HepG2 (cell line): Measurements from ENCODE around the gene LRBA. TPM values are rescaled to one million over a fixed set of nuclear protein-coding genes. Genes with fewer than 3 reads are reported as not detected.

Source experiments
- ATAC-seq: fragments of 200-7000 bp; cut with Tn5 transposase; 3 replicates; pipeline ENCODE4 v1.9.1; 2020; ENCODE audit warnings: mild to moderate bottlenecking, moderate library complexity
- BruUV-seq: library from RNA; stranded (reverse); fragments of 400-500 nt; replicated peaks from 2 replicates; lab custom pipeline; 2021; lab: Mats Ljungman, UMichigan
- CTCF ChIA-PET: fragments of 300-600 bp; formaldehyde crosslinking; extraction: SDS; loops from one replicate; lab custom pipeline; 2021; ENCODE audit warnings: low total read pairs, inconsistent platforms, low intra/inter-chr PET ratio; lab: Yijun Ruan, JAX
- POLR2A ChIA-PET: fragments of 350-600 bp; sonication (Branson Sonifier 250); formaldehyde crosslinking; loops from one replicate; lab custom pipeline; 2020; ENCODE audit warnings: antibody characterized with exemption, inconsistent platforms; lab: Yijun Ruan, JAX
- DNase-seq: peaks from one replicate; pipeline ENCODE4 v3.0.0-alpha.2; 2015; ENCODE audit warnings: low spot score
- FAIRE-seq: peaks from 3 replicates; lab custom pipeline; 2011; peaks lifted over from hg19 to GRCh38; lab: Jason Lieb, UNC
- H2AFZ ChIP-seq: one replicate; pipeline ENCODE4 v1.6.1; 2011; ENCODE audit warnings: low read length, inconsistent platforms
- H3K27ac ChIP-seq: fragments of 300-600 bp; 3 replicates; pipeline ENCODE4 v1.8.0; 2011; ENCODE audit warnings: mixed run types, mild to moderate bottlenecking, mixed read lengths, low read length, inconsistent platforms; ENCODE audit not compliant: insufficient read depth; ENCODE audit errors: extremely low read length
- H3K27me3 ChIP-seq, 2 experiments: fragments of 200-600 bp in 1 of 2; 2 replicates in 1 of 2; 3 replicates in 1 of 2; pipeline versions ENCODE4 v1.6.0 to v1.8.0; 2011; ENCODE audit warnings: low read length in 2 of 2, mild to moderate bottlenecking in 2 of 2, moderate library complexity in 2 of 2, inconsistent platforms in 1 of 2; ENCODE audit not compliant: insufficient read depth in 2 of 2, control insufficient read depth in 1 of 2
- H3K36me3 ChIP-seq, 2 experiments: fragments of 200-600 bp in 1 of 2; replicated peaks in 1 of 2; 2 replicates in 1 of 2; 3 replicates in 1 of 2; pipeline versions ENCODE4 v1.5.1 to v1.8.0; 2011; ENCODE audit warnings: low read length in 2 of 2, inconsistent platforms in 1 of 2; ENCODE audit not compliant: insufficient read depth in 2 of 2, control insufficient read depth in 1 of 2
- H3K4me1 ChIP-seq: 2 replicates; pipeline ENCODE4 v1.5.1; 2012; ENCODE audit warnings: low read length, inconsistent platforms; ENCODE audit not compliant: insufficient read depth
- H3K4me2 ChIP-seq: 2 replicates; pipeline ENCODE4 v1.6.0; 2011; ENCODE audit warnings: low read depth, low read length, inconsistent platforms
- H3K4me3 ChIP-seq, 3 experiments: fragments of 200-600 bp in 1 of 3; sonication (generic), shearing (Covaris generic) in 1 of 3; replicated peaks in 1 of 3; 2 replicates each; pipeline ENCODE4 v1.5.1; 2011 to 2016; ENCODE audit warnings: low read length in 3 of 3, inconsistent platforms in 2 of 3, low read depth in 2 of 3, mild to moderate bottlenecking in 2 of 3, control low read depth in 1 of 3, mixed read lengths in 1 of 3; ENCODE audit not compliant: insufficient read depth in 1 of 3
- H3K79me2 ChIP-seq: one replicate; pipeline ENCODE4 v1.6.1; 2011; ENCODE audit warnings: low read length, inconsistent platforms; ENCODE audit not compliant: insufficient read depth
- H3K9ac ChIP-seq: 2 replicates; pipeline ENCODE4 v1.6.0; 2011; ENCODE audit warnings: mild to moderate bottlenecking, low read depth, low read length, inconsistent platforms; ENCODE audit not compliant: insufficient read depth
- H3K9me3 ChIP-seq: 2 replicates; pipeline ENCODE4 v1.5.1; 2012; ENCODE audit warnings: mild to moderate bottlenecking, low read length
- H4K20me1 ChIP-seq: 2 replicates; pipeline ENCODE4 v1.6.0; 2011; ENCODE audit warnings: inconsistent platforms, mild to moderate bottlenecking, low read length, moderate library complexity; ENCODE audit not compliant: insufficient read depth
- BHLHE40 ChIP-seq: IDR thresholded peaks from 2 replicates; pipeline ENCODE4 v1.6.1; 2011; ENCODE audit warnings: low read length, improper control_type of control experiment
- HHEX ChIP-seq: IDR thresholded peaks from 2 replicates; pipeline ENCODE4 v1.6.1; 2016; ENCODE audit warnings: control low read depth
- KLF12 ChIP-seq: sonication (generic); formaldehyde crosslinking; IDR thresholded peaks from 2 replicates; pipeline ENCODE4 v1.4.0; 2020; ENCODE audit warnings: missing genetic modification reagents, borderline replicate concordance
- MBD4 ChIP-seq: IDR thresholded peaks from 2 replicates; pipeline ENCODE4 v1.6.1; 2012; ENCODE audit warnings: low read length, inconsistent platforms, borderline replicate concordance
- MED8 ChIP-seq: sonication (generic); formaldehyde crosslinking; IDR thresholded peaks from 2 replicates; pipeline ENCODE4 v1.8.1; 2023; ENCODE audit warnings: mild to moderate bottlenecking, missing genetic modification reagents; ENCODE audit not compliant: insufficient replicate concordance
- MIER3 ChIP-seq: IDR thresholded peaks from 2 replicates; pipeline ENCODE4 v1.6.1; 2016; ENCODE audit warnings: missing compliant biosample characterization, borderline replicate concordance
- RFX5 ChIP-seq: IDR thresholded peaks from 2 replicates; pipeline ENCODE4 v1.6.1; 2011; ENCODE audit warnings: low read depth, low read length, improper control_type of control experiment
- SCMH1 ChIP-seq: sonication (generic); formaldehyde crosslinking; IDR thresholded peaks from 2 replicates; pipeline ENCODE4 v1.9.0; 2021; ENCODE audit warnings: missing genetic modification reagents, mild to moderate bottlenecking, borderline replicate concordance
- ZBTB7B ChIP-seq: sonication (generic); formaldehyde crosslinking; IDR thresholded peaks from 2 replicates; pipeline ENCODE4 v1.4.0; 2020; ENCODE audit warnings: missing genetic modification reagents
- ZNF430 ChIP-seq: sonication (generic); formaldehyde crosslinking; IDR thresholded peaks from 2 replicates; pipeline ENCODE4 v1.9.0; 2021; ENCODE audit warnings: mild to moderate bottlenecking, missing genetic modification reagents
- ZNF75D ChIP-seq: sonication (generic); formaldehyde crosslinking; IDR thresholded peaks from 2 replicates; pipeline ENCODE4 v1.8.1; 2023; ENCODE audit warnings: missing genetic modification reagents, mild to moderate bottlenecking, borderline replicate concordance
- ZNF878 ChIP-seq: sonication (generic); formaldehyde crosslinking; IDR thresholded peaks from 2 replicates; pipeline ENCODE4 v1.8.1; 2023; ENCODE audit warnings: mild to moderate bottlenecking, missing genetic modification reagents, moderate library complexity
- WGBS: methylation state at CpG from one replicate; pipeline ENCODE4 v1.1.6; 2017; ENCODE audit warnings: low lambda C conversion rate; 5-methylcytosine and 5-hydroxymethylcytosine counted together
- in situ Hi-C: cut with HindIII; loops from 2 replicates; pipeline ENCODE4 v1.10.0; 2017; ENCODE audit warnings: low pct_unique_long_range_greater_than_20kb; ENCODE audit not compliant: extremely low pct_ligation_motif_present
- intact Hi-C: fragments of 100-400 bp; cut with micrococcal nuclease; formaldehyde crosslinking; loops from one replicate; pipeline ENCODE4 v1.10.0; 2022; ENCODE audit not compliant: unreplicated experiment
- polyA plus RNA-seq, 8 experiments: library from polyadenylated mRNA; depleted of rRNA in 3 of 8; stranded (reverse) in 7 of 8; unstranded in 1 of 8; fragments of >200 nt; fragmentation: Illumina TruSeq in 4 of 8; extraction: Trizol in 4 of 8; gene quantifications; 2 replicates each; pipeline versions ENCODE4 v1.2.1 to v1.2.3, GENCODE V29; 2011 to 2016; ENCODE audit warnings: low read depth in 4 of 8, missing spikeins in 1 of 8, mixed read lengths in 1 of 8; ENCODE audit not compliant: insufficient read depth in 1 of 8
- total RNA-seq, 5 experiments: library from RNA; depleted of rRNA; stranded (reverse); fragments of >200 nt; fragmentation: Illumina TruSeq; extraction: Trizol; gene quantifications; 2 replicates each; pipeline ENCODE4 v1.2.3, GENCODE V29; 2016; ENCODE audit warnings: low read depth in 1 of 5
- TF ChIP-seq, protein P1 (sequence below): sonication (generic); formaldehyde crosslinking; IDR thresholded peaks from 2 replicates; pipeline ENCODE4 v1.4.0; 2020; ENCODE audit warnings: missing genetic modification reagents
- TF ChIP-seq, protein P2 (sequence below), 2 experiments: IDR thresholded peaks; 2 replicates each; pipeline ENCODE4 v1.6.1; 2011 to 2012; ENCODE audit warnings: low read length in 2 of 2, borderline replicate concordance in 1 of 2, low read depth in 1 of 2, mild to moderate bottlenecking in 1 of 2, moderate library complexity in 1 of 2
- TF ChIP-seq, protein P3 (sequence below): sonication (generic); formaldehyde crosslinking; IDR thresholded peaks from 2 replicates; pipeline ENCODE4 v1.4.0; 2020; ENCODE audit warnings: low read depth, mild to moderate bottlenecking, missing genetic modification reagents
- TF ChIP-seq, protein P4 (sequence below): sonication (generic); formaldehyde crosslinking; IDR thresholded peaks from 2 replicates; pipeline ENCODE4 v1.8.0; 2022; ENCODE audit warnings: mild to moderate bottlenecking, missing genetic modification reagents; ENCODE audit not compliant: insufficient replicate concordance

The LRBA gene
- total and polyA plus RNA-seq, 2 of the 13 experiments (the other 11 are each of a cell fraction or from before 2014, with no cell fraction given): 21.0 to 37.2 TPM

DNA sequence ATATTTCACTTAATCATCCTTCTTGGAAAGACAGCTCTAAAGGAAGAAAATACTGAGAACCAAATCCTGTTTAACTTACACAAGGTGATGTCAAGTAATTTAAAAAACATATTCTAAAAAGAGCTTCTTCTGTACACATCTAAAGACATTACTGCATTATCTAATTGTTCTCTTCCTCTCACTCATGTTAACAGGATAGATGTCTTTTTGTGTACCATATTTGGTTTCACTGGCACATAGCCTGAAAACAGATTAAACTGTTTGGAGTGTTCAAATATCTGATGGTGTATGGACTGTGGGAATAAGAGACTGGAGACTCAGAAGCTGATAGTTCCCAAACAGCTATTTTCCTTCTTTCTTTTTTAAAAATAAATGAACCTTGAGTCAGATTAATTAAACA, 646.4 kb downstream of the LRBA start (continued):
- no peak for TF ChIP-seq RFX5
- TF ChIP-seq ZNF878 (CRISPR knock-in tag): no peak

DNA sequence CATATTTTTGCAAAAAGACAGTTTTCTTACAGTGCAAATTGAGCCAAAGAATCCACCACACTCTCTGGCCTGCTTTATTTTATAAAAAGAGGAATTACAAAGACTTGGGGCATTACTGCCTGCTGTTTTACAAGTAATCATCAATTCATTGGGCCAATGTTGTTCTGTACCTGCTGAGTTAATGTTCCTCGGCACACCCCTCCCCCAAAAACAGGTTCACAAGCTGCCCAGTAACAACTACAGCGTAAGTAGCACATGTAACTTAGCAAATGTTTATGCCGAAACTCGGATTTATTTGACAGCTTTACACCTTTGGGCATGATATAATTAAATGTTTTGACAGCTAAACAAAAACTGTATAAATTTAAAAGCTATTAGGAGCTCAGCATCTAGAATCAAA, 647.8 kb downstream of the LRBA start:
- H3K4me1 ChIP-seq: no peaks in the 10 kb centered on the region
- ATAC-seq: no peak
- no peak for FAIRE-seq
- TF ChIP-seq HHEX (no peak), ZNF430 (CRISPR knock-in tag) (no peak), MED8 (CRISPR knock-in tag) (no peak), ZNF75D (no peak), ZBTB7B (CRISPR knock-in tag) (no peak), MBD4 (no peak), BHLHE40 (no peak), MIER3 (CRISPR knock-in tag) (no peak), KLF12 (CRISPR knock-in tag) (no peak), SCMH1 (CRISPR knock-in tag) (no peak)
- TF ChIP-seq, protein P1, sequence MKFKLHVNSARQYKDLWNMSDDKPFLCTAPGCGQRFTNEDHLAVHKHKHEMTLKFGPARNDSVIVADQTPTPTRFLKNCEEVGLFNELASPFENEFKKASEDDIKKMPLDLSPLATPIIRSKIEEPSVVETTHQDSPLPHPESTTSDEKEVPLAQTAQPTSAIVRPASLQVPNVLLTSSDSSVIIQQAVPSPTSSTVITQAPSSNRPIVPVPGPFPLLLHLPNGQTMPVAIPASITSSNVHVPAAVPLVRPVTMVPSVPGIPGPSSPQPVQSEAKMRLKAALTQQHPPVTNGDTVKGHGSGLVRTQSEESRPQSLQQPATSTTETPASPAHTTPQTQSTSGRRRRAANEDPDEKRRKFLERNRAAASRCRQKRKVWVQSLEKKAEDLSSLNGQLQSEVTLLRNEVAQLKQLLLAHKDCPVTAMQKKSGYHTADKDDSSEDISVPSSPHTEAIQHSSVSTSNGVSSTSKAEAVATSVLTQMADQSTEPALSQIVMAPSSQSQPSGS: no peak
- TF ChIP-seq, protein P2, sequence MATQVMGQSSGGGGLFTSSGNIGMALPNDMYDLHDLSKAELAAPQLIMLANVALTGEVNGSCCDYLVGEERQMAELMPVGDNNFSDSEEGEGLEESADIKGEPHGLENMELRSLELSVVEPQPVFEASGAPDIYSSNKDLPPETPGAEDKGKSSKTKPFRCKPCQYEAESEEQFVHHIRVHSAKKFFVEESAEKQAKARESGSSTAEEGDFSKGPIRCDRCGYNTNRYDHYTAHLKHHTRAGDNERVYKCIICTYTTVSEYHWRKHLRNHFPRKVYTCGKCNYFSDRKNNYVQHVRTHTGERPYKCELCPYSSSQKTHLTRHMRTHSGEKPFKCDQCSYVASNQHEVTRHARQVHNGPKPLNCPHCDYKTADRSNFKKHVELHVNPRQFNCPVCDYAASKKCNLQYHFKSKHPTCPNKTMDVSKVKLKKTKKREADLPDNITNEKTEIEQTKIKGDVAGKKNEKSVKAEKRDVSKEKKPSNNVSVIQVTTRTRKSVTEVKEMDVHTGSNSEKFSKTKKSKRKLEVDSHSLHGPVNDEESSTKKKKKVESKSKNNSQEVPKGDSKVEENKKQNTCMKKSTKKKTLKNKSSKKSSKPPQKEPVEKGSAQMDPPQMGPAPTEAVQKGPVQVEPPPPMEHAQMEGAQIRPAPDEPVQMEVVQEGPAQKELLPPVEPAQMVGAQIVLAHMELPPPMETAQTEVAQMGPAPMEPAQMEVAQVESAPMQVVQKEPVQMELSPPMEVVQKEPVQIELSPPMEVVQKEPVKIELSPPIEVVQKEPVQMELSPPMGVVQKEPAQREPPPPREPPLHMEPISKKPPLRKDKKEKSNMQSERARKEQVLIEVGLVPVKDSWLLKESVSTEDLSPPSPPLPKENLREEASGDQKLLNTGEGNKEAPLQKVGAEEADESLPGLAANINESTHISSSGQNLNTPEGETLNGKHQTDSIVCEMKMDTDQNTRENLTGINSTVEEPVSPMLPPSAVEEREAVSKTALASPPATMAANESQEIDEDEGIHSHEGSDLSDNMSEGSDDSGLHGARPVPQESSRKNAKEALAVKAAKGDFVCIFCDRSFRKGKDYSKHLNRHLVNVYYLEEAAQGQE (IDR thresholded peaks at IDR 0.05; ENCODE audit: borderline replicate concordance in 1 of 2, low read depth in 1 of 2, low read length in 2 of 2): no peak
- TF ChIP-seq, protein P3, sequence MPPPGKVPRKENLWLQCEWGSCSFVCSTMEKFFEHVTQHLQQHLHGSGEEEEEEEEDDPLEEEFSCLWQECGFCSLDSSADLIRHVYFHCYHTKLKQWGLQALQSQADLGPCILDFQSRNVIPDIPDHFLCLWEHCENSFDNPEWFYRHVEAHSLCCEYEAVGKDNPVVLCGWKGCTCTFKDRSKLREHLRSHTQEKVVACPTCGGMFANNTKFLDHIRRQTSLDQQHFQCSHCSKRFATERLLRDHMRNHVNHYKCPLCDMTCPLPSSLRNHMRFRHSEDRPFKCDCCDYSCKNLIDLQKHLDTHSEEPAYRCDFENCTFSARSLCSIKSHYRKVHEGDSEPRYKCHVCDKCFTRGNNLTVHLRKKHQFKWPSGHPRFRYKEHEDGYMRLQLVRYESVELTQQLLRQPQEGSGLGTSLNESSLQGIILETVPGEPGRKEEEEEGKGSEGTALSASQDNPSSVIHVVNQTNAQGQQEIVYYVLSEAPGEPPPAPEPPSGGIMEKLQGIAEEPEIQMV (CRISPR knock-in tag): no peak
- TF ChIP-seq, protein P4, sequence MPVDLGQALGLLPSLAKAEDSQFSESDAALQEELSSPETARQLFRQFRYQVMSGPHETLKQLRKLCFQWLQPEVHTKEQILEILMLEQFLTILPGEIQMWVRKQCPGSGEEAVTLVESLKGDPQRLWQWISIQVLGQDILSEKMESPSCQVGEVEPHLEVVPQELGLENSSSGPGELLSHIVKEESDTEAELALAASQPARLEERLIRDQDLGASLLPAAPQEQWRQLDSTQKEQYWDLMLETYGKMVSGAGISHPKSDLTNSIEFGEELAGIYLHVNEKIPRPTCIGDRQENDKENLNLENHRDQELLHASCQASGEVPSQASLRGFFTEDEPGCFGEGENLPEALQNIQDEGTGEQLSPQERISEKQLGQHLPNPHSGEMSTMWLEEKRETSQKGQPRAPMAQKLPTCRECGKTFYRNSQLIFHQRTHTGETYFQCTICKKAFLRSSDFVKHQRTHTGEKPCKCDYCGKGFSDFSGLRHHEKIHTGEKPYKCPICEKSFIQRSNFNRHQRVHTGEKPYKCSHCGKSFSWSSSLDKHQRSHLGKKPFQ (CRISPR knock-in tag): no peak
- TF ChIP-seq, all 625 proteins: peak for 0
- intact Hi-C loops: no loop called here
- DNase-seq: no peak
- no peaks in the 10 kb centered on the region for H3K36me3 ChIP-seq
- BruUV-seq: no TSS peak
- no peak overlapping the region for H3K9ac ChIP-seq
- H3K9me3 ChIP-seq: no peaks in the 10 kb centered on the region
- H3K79me2 ChIP-seq: no peaks in the 10 kb centered on the region
- no peak overlapping the region for H3K27ac ChIP-seq
- POLR2A ChIA-PET: no interaction called here
- no peaks in the 10 kb centered on the region for H3K27me3 ChIP-seq
- 93% methylated on average over 4 of the region's 4 CpGs for WGBS
- CTCF ChIA-PET: no interaction called here
- H4K20me1 ChIP-seq: no peaks in the 10 kb centered on the region
- in situ Hi-C loops: no loop called here
- no peak overlapping the region for H3K4me2 ChIP-seq
- H2AFZ ChIP-seq: no peak overlapping the region
- no peak overlapping the region for H3K4me3 ChIP-seq
